ENCODE measurements around the gene NUAK1. TPM values are rescaled to one million over a fixed set of nuclear protein-coding genes. Genes with fewer than 3 reads are reported as not detected.

Gene NUAK1
- 26.8 TPM for total RNA-seq

DNA sequence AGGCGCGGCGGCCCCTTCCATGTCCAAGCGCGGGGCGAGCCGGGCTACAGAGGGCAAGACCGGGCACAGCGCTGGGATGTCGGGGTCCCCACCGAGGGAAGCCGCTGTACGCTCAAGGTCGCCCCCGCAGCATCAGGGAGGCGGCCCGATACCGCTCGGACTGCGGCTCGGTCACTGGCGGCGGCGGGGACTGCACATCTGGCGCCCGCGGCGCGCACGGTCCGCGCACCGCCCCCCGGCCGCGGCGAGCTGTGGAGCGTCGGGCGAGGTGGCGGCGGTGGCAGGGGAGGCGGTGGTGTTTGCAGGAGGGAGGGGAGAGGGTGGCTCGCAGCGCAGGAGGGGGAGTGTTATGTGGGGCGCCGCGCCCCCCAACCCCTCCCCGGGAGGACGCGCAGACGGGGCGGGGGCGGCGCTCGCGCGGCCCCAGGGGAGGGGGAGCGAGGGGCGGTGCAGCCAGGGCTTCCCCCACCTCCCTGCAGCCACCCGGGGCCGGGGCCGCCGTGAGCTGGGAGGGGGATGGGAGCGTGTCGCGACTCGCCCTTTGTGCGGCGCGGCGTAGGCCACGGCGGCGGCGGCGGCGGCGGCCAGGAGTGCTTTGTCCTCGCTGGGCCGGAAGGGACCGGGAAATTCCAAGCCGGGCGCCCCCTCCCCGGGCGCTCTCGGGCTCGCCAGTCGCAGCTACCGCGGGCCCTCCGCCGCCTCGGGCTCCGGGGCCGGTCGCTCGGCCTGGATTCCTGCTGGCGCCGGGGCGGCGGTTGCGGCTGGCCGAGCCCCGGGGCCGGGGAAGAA lies at the start of gene NUAK1:
Gene NUAK1, minus strand, starts transcription at position 322 of the 789 bp plus-strand sequence. Its CDS starts 301 bp downstream, at position 21.

Other genes with a start within 250 kb of the NUAK1 start
- 40.6 TPM for gene CKAP4, start 109.1 kb upstream of the NUAK1 start, total RNA-seq
- gene TCP11L2, start 163.8 kb upstream of the NUAK1 start, total RNA-seq: 53.5 TPM
- gene POLR3B, start 218.8 kb upstream of the NUAK1 start, total RNA-seq: 20.3 TPM